Measurements from ENCODE around the gene SMCP. TPM values are rescaled to one million over a fixed set of nuclear protein-coding genes. Genes with fewer than 3 reads are reported as not detected.

Gene SMCP
- total and polyA plus RNA-seq, 2 experiments from 2014 or later, result not detected

- no peaks in the 10 kb centered on the region for H3K27me3 ChIP-seq
- H3K4me3 ChIP-seq, result no peak overlapping the region
- no peaks in the 10 kb centered on the region for H3K36me3 ChIP-seq
- TF ChIP-seq CTCF (IDR thresholded peaks at IDR 0.05; ENCODE audit: low read depth, low read length), result no peak
- H3K4me1 ChIP-seq (ENCODE audit: low read depth), result no peaks in the 10 kb centered on the region
- DNase-seq (ENCODE audit: low read depth in 1 of 2, low spot score in 1 of 2), result no peak
- no peak overlapping the region for H3K27ac ChIP-seq
- no peaks in the 10 kb centered on the region for H3K9me3 ChIP-seq (ENCODE audit: low read depth)
Measured at GRCh38 chr1:152919071-152919470, 40.9 kb downstream of the SMCP start.

- Histone ChIP-seq H3K4me3 (no peak overlapping the region), H3K27ac (no peak overlapping the region), H3K4me1 (ENCODE audit: low read depth) (no peaks in the 10 kb centered on the region), H3K9me3 (ENCODE audit: low read depth) (no peaks in the 10 kb centered on the region), H3K36me3 (no peaks in the 10 kb centered on the region), H3K27me3 (no peaks in the 10 kb centered on the region)
- no peak for DNase-seq (ENCODE audit: low read depth in 1 of 2, low spot score in 1 of 2)
- no peak for TF ChIP-seq CTCF (IDR thresholded peaks at IDR 0.05; ENCODE audit: low read depth, low read length)
Measured at GRCh38 chr1:152924191-152924590, 46.1 kb downstream of the SMCP start.

GRCh38 chr1:152926091-152926490 is 48.0 kb downstream of the SMCP start:
- H3K4me1 ChIP-seq (ENCODE audit: low read depth), result no peaks in the 10 kb centered on the region
- no peaks in the 10 kb centered on the region for H3K36me3 ChIP-seq
- TF ChIP-seq CTCF (IDR thresholded peaks at IDR 0.05; ENCODE audit: low read depth, low read length), result no peak
- H3K27me3 ChIP-seq, result no peaks in the 10 kb centered on the region
- DNase-seq (ENCODE audit: low read depth in 1 of 2, low spot score in 1 of 2), result peak in 1 of 2 donors; percentile 2
- H3K27ac ChIP-seq, result no peak overlapping the region
- no peak overlapping the region for H3K4me3 ChIP-seq
- H3K9me3 ChIP-seq (ENCODE audit: low read depth), result no peaks in the 10 kb centered on the region

GRCh38 chr1:152928671-152929070 is 50.5 kb downstream of the SMCP start:
- DNase-seq (ENCODE audit: low read depth in 1 of 2, low spot score in 1 of 2), result no peak
- no peak overlapping the region for H3K4me3 ChIP-seq

DNA sequence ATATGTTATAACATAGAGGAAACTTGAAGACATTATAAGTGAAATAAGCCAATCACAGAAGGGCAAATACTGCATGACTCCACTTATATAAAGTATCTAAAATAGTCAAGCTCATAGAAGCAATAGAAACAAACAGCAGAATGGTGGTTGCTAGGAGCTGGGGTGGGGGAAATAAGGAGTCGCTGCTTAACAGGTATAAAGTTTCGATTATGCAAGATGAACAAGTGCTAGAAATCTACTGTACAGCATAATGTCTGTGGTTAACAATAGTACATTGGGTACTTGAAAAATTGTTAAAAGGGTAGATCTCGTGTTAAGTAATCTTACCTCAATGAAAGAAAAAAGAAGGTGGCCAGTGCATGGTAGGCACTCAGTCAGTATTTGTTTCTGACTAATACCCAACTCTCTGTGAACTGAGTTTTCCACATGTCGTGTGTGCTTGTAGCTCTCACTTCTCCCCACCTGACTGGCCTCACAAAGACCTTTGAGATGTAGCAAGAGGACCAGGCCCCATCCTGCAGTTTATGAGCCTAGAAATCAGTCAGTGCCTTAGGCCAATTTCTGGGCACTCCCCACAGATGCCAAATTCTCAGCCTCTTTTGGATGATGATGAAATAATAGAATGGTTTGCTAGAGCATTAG is 54.2 kb downstream of the SMCP start:
- no peaks in the 10 kb centered on the region for H3K27me3 ChIP-seq
- TF ChIP-seq CTCF (IDR thresholded peaks at IDR 0.05; ENCODE audit: low read depth, low read length), result no peak

More at GRCh38 chr1:152928671-152929070, 50.5 kb downstream of the SMCP start:
- Histone ChIP-seq H3K27me3 (no peaks in the 10 kb centered on the region), H3K36me3 (no peaks in the 10 kb centered on the region), H3K27ac (no peak overlapping the region), H3K4me1 (ENCODE audit: low read depth) (no peaks in the 10 kb centered on the region), H3K9me3 (ENCODE audit: low read depth) (no peaks in the 10 kb centered on the region)
- no peak for TF ChIP-seq CTCF (IDR thresholded peaks at IDR 0.05; ENCODE audit: low read depth, low read length)

More for the DNA sequence above, 54.2 kb downstream of the SMCP start:
- Histone ChIP-seq H3K27ac (no peak overlapping the region), H3K4me3 (no peak overlapping the region), H3K9me3 (ENCODE audit: low read depth) (no peaks in the 10 kb centered on the region), H3K36me3 (no peaks in the 10 kb centered on the region), H3K4me1 (ENCODE audit: low read depth) (no peaks in the 10 kb centered on the region)
- no peak for DNase-seq (ENCODE audit: low read depth in 1 of 2, low spot score in 1 of 2)

All from cardiac muscle cell (in vitro differentiated cells and primary cell).